B cell (primary cell): Measurements from ENCODE around the gene MYT1. TPM values are rescaled to one million over a fixed set of nuclear protein-coding genes. Genes with fewer than 3 reads are reported as not detected.

Experiments
- ATAC-seq: fragments of 200-7000 bp; cut with Tn5 transposase; one replicate; pipeline ENCODE4 v1.10.0; 2021; ENCODE audit warnings: low read depth, mild to moderate bottlenecking, moderate number of reproducible peaks, moderate library complexity
- CTCF ChIA-PET: fragments of 350-600 bp; sonication (Branson Sonifier 250); formaldehyde crosslinking; loops from one replicate; lab custom pipeline; 2021; ENCODE audit warnings: antibody characterized with exemption, inconsistent platforms; lab: Charles Lee
- POLR2A ChIA-PET: fragments of 350-600 bp; sonication (Branson Sonifier 250); formaldehyde crosslinking; loops from one replicate; lab custom pipeline; 2021; ENCODE audit warnings: antibody characterized with exemption; lab: Charles Lee
- DNase-seq: peaks from one replicate; pipeline ENCODE4 v3.0.0; 2013
- H2AFZ ChIP-seq: 2 replicates; pipeline ENCODE4 v1.6.1; 2012; ENCODE audit warnings: mild to moderate bottlenecking, low read depth, low read length; ENCODE audit not compliant: insufficient read depth, poor library complexity, severe bottlenecking
- H3K27ac ChIP-seq, 2 donors: 1 replicate in 1 of 2; 2 replicates in 1 of 2; pipeline ENCODE4 v1.5.1; 2012 to 2013; ENCODE audit warnings: low read length in 2 of 2, mild to moderate bottlenecking in 2 of 2, moderate library complexity in 1 of 2
- H3K27me3 ChIP-seq, 4 experiments: fragments of 200-600 bp in 1 of 4; sonication (generic) in 1 of 4; replicated peaks in 1 of 4; 1 replicate in 2 of 4; 2 replicates in 2 of 4; pipeline versions ENCODE4 v1.6.1 to v1.7.0; 2013 to 2016; ENCODE audit warnings: low read length in 3 of 4, mild to moderate bottlenecking in 2 of 4, mixed read lengths in 1 of 4, moderate library complexity in 1 of 4; ENCODE audit not compliant: insufficient read depth in 4 of 4, control insufficient read depth in 3 of 4; ENCODE audit errors: control extremely low read depth in 1 of 4
- H3K36me3 ChIP-seq, 2 experiments: replicated peaks in 1 of 2; 1 replicate in 1 of 2; 2 replicates in 1 of 2; pipeline versions ENCODE4 v1.6.1 to v1.7.1; 2013; ENCODE audit warnings: low read length in 1 of 2; ENCODE audit not compliant: insufficient read depth in 2 of 2, control insufficient read depth in 1 of 2; ENCODE audit errors: control extremely low read depth in 1 of 2, extremely low read depth in 1 of 2
- H3K4me1 ChIP-seq, 2 donors: fragments of 200-600 bp in 1 of 2; sonication (generic) in 1 of 2; 1 replicate in 1 of 2; 2 replicates in 1 of 2; pipeline versions ENCODE4 v1.5.1 to v1.6.1; 2013 to 2017; ENCODE audit warnings: low read length in 2 of 2; ENCODE audit not compliant: control insufficient read depth in 2 of 2, insufficient read depth in 2 of 2
- H3K4me2 ChIP-seq: replicated peaks from 2 replicates; pipeline ENCODE3; 2012; ENCODE audit warnings: mild to moderate bottlenecking, low read depth, low read length; ENCODE audit not compliant: poor library complexity, severe bottlenecking
- H3K4me3 ChIP-seq, 5 experiments: fragments of 200-600 bp in 1 of 5; sonication (generic) in 1 of 5; 1 replicate in 3 of 5; 2 replicates in 2 of 5; pipeline versions ENCODE4 v1.5.1 to v1.7.0; 2011 to 2016; ENCODE audit warnings: low read length in 4 of 5, mild to moderate bottlenecking in 4 of 5, low read depth in 2 of 5, control low read depth in 1 of 5, moderate library complexity in 1 of 5; ENCODE audit not compliant: insufficient read depth in 1 of 5; ENCODE audit errors: control extremely low read depth in 1 of 5, extremely low read depth in 1 of 5
- H3K79me2 ChIP-seq: fragments of 200-600 bp; sonication (generic); one replicate; pipeline ENCODE4 v1.6.0; 2016; ENCODE audit warnings: low read length; ENCODE audit not compliant: control insufficient read depth, insufficient read depth
- H3K9ac ChIP-seq: fragments of 200-600 bp; sonication (generic); 2 replicates; pipeline ENCODE4 v1.6.1; 2017; ENCODE audit warnings: mild to moderate bottlenecking, low read length, moderate library complexity
- H3K9me3 ChIP-seq, 3 donors: one replicate each; pipeline versions ENCODE4 v1.6.1 to v1.7.1; 2013; ENCODE audit warnings: low read length in 2 of 3; ENCODE audit not compliant: control insufficient read depth in 2 of 3, insufficient read depth in 1 of 3; ENCODE audit errors: control extremely low read depth in 1 of 3
- H4K20me1 ChIP-seq: 2 replicates; pipeline ENCODE4 v1.6.0; 2012; ENCODE audit warnings: mild to moderate bottlenecking, low read length; ENCODE audit not compliant: insufficient read depth, control insufficient read depth, poor library complexity, severe bottlenecking
- H3K27ac Mint-ChIP-seq: one replicate; pipeline ENCODE4 v1.8.0; 2021; ENCODE audit warnings: mixed read lengths
- H3K27me3 Mint-ChIP-seq: one replicate; pipeline ENCODE4 v1.8.0; 2021; ENCODE audit warnings: mixed read lengths
- H3K4me1 Mint-ChIP-seq: one replicate; pipeline ENCODE4 v1.8.0; 2021; ENCODE audit warnings: mixed read lengths
- H3K4me3 Mint-ChIP-seq: one replicate; pipeline ENCODE4 v1.8.0; 2021; ENCODE audit warnings: mixed read lengths
- H3K9me3 Mint-ChIP-seq: one replicate; pipeline ENCODE4 v1.8.0; 2022; ENCODE audit warnings: mixed read lengths; ENCODE audit not compliant: insufficient read depth
- CTCF ChIP-seq: fragments of 200-600 bp; IDR thresholded peaks from one replicate; pipeline ENCODE4 v1.8.0; 2022; ENCODE audit warnings: antibody characterized with exemption, mild to moderate bottlenecking
- EZH2 ChIP-seq: IDR thresholded peaks from 2 replicates; pipeline ENCODE4 v1.6.1; 2012; ENCODE audit warnings: borderline replicate concordance, low read depth, mild to moderate bottlenecking, moderate library complexity, low read length; ENCODE audit not compliant: insufficient read depth, poor library complexity, severe bottlenecking
- WGBS: methylation state at CpG from one replicate; pipeline ENCODE4 v1.1.5; 2013; ENCODE audit warnings: missing lambda C conversion rate; ENCODE audit not compliant: insufficient coverage; 5-methylcytosine and 5-hydroxymethylcytosine counted together
- intact Hi-C: fragments of 100-400 bp; cut with micrococcal nuclease; formaldehyde crosslinking; loops from one replicate; pipeline ENCODE4 v1.10.0; 2022
- polyA plus RNA-seq: library from polyadenylated mRNA; depleted of rRNA; stranded (reverse); fragments of >200 nt; gene quantifications from 2 replicates; pipeline ENCODE4 v1.2.3, GENCODE V29; 2012
- total RNA-seq, 2 donors: library from RNA; stranded (reverse); fragments of 120-200 nt in 1 of 2; gene quantifications; 1 replicate in 1 of 2; 2 replicates in 1 of 2; pipeline versions ENCODE4 v1.2.3 to v1.2.4, GENCODE V29; 2013 to 2022

The MYT1 gene
- total and polyA plus RNA-seq, 2 donors (not counting 1 experiment from before 2014, with no cell fraction given), result 0.49 to 42.2 TPM

GRCh38 chr20:64149141-64149540 is 15.1 kb upstream of the MYT1 start:
- no peak for DNase-seq

More at GRCh38 chr20:64149141-64149540, 15.1 kb upstream of the MYT1 start:
- H3K79me2 ChIP-seq, result no peaks in the 10 kb centered on the region
- no peak overlapping the region for H3K4me2 ChIP-seq
- intact Hi-C loops, result no loop called here
- H3K4me3 ChIP-seq, result no peak overlapping the region
- Mint-ChIP-seq H3K27ac (no peak overlapping the region), H3K4me1 (no peaks in the 10 kb centered on the region), H3K27me3 (peaks cover 7% of the 10 kb centered on the region), H3K9me3 (peaks cover 5% of the 10 kb centered on the region), H3K4me3 (no peak overlapping the region)
- H3K9ac ChIP-seq, result no peak overlapping the region
- ChIA-PET CTCF (no interaction called here), POLR2A (no interaction called here)
- H2AFZ ChIP-seq, result no peak overlapping the region
- no peaks in the 10 kb centered on the region for H3K4me1 ChIP-seq
- H3K27me3 ChIP-seq, result peaks cover 0 to 16% (median 0%) of the 10 kb centered on the region in 4 experiments
- no peak overlapping the region for H3K27ac ChIP-seq
- TF ChIP-seq CTCF, result no peak
- TF ChIP-seq EZH2, result no peak
- H3K9me3 ChIP-seq, result peaks cover 0 to 40% (median 9%) of the 10 kb centered on the region in 3 donors
- ATAC-seq, result no peak
- H4K20me1 ChIP-seq, result no peaks in the 10 kb centered on the region
- 77% methylated on average over 5 of the region's 7 CpGs for WGBS
- no peaks in the 10 kb centered on the region for H3K36me3 ChIP-seq
